Left hindlimb (tissue), 1 donor: ENCODE measurements around the gene FAM184A.
"Not testable (repeated sequence)": the region's sequence is repeated elsewhere in the genome, so short reads cannot be mapped to it uniquely, and the experiment has no call there.

Experiments
- DNase-seq: peaks from one replicate; pipeline ENCODE4 v3.0.0-alpha.2; 2018

The FAM184A gene

DNA sequence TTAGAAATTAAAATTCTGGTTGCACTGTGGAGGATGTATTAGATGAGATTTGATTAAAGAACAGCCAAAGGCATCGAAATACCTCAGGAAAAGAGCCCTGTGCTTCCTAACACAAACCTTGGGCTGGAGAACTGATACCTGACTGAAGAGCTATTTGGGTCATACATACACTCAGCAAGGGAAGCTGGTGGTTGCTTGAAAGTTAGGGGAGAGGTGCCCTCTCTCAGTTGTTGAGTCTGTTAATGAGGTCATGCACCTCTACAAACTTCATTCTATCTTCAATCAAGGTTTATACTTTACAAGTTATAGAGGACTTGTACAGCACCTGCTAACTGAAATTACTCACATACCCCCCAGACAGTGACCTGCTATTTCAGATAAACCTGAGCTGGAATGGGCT is 25.5 kb downstream of the FAM184A start:
- DNase-seq, result no peak

DNA sequence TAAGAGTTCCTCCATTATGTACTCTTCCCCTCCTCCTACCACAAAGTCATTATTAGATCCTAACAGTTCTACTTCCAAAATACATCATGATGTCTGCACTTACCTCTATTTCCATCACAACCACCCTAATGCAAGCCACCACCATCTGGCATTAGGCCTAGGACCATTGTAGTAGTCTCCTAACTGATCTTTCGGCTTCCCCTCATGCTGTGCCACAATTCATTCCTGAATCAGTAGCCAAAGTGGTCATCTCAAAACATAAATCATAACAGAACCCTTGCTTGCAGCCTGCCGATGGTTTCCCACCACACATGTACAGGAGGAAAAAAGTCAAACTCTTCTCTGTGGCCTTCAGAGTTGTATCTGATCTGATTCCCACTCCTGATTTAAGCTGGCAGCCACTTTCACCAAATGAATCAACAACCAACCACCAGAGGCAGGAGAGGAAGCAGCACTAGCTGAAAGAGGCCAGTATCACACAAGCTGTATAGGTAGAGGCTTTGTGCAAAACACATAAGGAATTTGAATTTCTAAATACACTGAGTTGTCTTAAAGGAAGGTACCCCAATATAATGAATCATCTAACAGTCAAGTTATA is 26.1 kb downstream of the FAM184A start:
- DNase-seq, result no peak

DNA sequence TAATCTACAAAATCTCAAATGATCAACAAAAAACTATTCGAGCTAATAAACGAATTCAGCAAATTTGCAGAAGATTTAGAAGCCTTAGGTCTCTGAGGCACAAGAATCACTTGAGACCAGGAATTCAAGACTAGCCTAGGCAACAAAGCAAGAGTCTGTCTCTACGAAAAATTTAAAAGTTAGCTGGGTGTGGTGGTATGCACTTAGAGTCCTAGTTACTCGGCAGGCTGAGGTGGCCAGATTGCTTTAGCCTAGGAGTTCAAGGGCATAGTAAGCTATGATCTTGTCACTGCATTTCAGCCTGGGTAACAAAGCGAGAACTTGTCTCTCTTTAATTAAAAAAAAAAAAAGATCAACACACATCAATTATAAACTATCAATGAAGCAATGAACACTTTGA is 34.2 kb downstream of the FAM184A start:
- DNase-seq, result no peak

DNA sequence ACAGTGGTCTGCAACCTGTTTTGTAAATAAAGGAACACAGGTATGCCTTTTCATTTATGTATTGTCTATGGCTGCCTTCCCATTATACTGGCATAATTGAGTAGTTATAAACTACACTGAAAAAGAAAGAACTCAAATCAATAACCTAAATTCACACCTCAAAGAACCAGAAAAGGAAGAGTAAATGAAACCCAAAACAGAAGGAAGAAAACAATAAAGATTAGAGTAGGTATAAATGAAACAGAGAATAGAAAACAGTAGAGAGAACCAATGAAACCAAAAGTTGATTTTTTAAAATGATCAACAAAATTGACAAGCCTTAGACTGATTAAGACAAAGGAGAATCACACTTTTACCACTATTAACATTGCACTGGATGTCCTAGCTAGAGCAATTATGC is 34.7 kb downstream of the FAM184A start:
- no peak for DNase-seq

DNA sequence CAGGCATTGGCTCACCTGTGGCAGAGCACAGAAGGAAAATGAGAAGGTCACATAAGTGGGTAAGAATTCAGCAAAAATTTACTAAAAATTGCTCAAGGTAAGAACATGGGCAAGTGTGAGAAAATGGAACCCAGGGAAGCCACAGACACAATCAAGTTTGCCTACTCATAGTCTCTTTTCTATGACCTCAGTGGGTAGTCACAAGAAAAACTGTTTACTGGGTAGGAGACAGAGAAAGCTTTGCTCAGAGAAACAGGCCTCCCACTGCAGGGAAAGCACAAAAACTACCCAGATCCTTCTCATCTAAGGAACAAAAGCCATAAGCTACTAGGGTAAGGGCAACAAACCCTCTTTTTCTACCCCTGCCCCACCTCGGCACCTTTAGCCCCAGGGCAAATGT is 35.2 kb downstream of the FAM184A start:
- DNase-seq, result no peak

DNA sequence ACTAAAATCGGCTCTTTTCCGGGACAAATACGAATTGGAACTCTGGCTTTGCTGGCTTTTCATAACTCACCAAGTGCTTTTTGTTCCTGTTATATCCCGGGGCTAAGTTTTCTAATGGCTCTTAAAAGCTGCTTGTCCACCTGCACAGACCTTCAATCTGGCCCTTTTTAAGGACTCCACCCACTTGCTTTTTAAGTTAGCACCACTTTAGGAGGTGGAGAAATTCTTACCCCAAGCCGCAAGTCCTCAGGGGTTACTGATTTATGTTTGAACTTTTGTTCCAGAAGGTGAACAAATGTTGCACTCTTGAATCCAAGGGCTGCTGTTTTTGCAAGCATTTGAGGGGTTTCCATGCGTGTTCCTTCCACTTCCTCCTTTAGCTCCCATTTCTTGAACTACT is 37.8 kb downstream of the FAM184A start:
- DNase-seq, result no peak

DNA sequence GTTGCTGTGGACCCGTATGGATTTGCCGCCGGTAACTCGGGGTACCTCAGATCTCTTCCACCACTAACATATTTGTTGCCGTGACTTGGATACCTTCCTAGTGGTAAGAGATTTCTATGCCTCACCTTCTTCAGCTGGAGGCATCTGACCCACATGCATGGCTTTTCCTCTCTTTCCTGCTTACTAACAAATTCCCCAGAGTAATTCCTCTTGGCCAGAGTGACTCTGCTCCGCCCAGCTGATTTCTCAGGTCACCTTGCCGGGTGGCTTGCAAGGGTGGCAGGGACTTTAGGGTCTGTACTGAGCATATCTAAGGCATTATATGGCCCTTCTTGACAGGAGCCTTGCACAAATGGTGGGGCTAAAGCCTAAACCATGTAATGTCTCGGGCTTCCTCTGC is 38.2 kb downstream of the FAM184A start:
- no peak for DNase-seq

DNA sequence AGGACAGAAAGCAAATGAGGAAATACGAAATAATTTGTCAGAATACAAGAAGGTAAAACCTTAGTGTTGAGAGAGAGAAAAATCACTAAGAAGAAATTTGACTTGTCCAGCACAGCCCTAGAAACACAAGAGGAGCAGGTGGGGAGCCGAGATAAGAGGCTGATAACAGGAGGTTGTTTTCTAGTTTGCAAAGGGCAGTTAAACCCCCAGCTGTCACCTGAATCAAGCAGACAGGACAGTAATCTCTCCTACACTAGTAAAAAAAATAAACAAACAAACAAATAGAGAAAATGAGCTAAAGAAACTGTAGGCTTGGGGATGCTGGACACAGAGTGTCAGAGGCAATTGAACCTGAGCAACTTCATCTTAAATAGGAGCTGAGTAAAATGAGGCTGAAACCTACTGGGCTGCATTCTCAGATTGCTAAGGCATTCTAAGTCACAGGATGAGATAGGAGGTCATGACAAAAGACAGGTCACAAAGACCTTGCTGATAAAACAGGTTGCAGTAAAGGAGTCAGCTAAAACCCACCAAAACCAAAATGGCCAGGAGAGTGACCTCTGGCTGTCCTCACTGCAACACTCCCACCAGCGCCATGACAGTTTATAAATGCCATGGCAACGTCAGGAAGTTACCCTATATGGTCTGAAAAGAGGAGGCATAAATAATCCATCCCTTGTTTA is 40.4 kb downstream of the FAM184A start:
- no peak for DNase-seq

DNA sequence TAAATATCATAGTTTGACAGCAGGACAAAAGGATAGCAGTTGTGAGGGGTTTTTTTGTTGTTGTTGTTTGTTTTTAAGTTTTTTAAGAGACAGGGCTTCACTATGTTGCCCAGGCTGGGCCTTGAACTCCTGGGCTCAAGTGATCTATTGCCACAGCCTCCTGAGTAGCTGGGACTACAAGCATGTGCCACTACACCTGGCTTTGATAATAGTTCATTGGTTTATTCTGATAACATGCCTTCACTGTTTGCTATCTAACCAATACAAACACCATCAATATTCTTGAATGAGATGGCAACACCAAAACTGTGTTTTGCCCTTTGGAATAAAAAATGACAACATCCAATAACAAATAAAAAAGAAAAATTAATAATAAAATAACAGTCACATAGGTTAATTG is 41.2 kb downstream of the FAM184A start:
- DNase-seq, result no peak

DNA sequence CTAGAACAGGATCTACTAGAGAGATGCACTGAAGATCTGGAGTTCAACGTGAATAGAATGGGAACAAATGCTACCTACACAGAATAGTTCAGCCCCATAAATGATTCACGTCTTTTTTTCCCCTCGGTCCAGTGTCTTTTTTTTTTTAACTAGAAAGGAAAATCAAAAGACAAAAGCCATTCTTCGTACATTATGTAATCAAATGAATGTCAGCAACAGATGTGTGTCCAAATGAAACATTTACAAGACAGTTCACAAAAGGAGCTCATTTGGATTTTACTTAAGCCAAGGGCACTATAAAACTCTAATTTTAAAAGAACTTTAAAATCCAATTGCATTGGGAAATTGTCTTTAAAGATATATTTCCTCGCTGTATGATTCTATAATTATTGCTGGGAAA is 42.4 kb downstream of the FAM184A start:
- DNase-seq, result no peak

DNA sequence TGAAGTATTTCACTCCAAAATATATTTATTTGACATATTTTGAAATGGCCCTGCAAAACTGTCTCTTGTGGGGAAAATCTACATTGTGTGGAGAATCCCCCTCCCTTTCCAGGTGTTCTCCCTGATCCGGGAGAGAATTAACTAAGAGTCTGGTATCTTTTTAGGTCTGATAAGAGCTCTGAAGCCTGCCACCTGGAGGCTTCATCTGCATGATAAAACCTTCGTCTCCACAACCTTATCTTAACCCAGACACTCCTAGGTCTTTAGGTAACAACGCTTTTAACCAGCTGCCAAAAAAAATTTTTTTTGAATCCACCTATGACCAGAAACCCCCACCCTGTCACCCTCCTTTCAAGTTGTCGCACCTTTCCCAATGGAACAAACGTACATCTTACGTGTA is 43.0 kb downstream of the FAM184A start:
- no peak for DNase-seq

DNA sequence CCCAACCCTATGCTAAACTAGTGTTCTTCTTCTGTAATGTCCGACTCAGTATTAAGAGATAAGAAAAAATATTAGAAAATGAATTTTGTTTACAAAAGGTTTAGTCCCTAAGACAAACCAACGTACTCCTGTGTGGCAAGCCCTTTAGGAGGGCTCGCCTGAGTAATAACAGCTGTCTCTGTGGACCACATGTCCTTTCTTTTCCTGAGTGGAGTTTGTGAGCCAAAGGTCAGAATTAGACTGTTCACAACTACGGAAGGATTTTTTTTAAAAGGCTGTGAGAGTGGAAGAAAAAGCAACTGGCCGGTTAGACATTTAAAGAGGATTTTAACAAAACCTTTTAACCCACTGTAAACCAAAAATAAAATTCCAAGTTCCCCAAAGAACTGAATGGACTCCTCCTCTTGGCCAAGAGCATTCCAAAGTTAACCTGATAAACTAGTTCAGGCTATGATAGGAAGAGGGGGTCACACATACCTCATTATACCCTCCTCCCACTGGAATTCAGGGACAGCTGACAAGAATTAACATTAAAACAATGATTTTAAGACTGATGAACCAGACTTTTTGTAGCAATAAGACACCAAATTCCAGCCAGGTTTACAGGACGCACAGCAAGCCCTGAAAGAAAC is 43.5 kb downstream of the FAM184A start:
- DNase-seq, result no peak

DNA sequence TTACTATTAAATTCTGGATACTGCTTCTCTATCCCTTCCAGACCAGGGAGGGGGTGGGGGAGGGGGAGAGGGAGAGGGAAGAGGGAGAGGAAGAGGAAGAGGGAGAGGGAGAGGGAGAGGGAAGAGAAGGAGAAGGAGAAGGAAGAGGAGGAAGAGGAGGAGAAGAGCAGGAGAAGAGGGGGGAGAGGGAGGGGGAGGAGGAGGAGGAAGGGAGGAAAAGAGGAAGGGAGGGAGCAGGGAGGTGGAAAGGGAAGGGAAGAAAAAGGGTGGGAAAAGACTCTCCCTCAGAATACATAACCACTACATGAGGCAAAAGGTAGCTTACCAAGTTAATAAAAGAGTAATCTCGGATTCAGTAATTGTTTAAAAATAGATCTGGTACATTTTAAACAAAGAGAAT is 46.0 kb downstream of the FAM184A start:
- no peak for DNase-seq

DNA sequence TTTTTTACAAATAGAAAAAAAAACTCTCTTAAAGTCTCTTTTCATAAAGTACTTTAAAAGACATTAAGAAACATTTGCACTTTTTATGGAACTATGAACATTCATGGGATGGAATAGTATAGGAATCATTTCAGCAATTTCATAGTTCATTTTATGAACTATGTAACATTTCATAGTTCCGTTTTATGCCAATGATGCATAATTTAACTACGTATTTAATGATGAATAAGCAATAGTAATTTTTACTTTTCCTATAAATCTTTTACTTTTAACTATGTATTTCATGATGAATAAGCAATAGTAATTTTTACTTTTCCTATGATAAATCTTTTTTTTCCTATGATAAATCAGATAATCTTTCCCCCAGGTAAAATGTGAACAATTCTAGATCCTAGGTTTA is 47.7 kb downstream of the FAM184A start:
- DNase-seq, result no peak

DNA sequence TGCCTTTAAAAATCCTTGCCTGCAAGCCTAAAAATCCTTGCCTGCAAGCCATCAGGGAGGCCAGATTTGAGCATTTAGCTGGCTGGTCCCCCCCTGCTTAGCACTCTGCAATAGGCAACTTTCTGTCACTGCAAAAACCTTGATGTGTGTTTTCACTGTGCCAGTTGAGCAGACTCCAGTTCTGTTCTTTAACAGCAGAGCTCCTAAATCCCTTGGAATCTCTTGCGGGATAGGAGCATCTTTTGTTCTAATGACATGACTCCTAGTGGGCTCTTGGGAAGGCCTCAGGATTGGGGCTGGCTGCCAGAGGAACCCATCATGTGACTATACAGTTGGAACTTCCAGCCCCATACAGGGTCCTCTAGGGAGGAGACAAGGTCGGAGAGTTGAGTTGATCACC is 50.4 kb downstream of the FAM184A start:
- no peak for DNase-seq

DNA sequence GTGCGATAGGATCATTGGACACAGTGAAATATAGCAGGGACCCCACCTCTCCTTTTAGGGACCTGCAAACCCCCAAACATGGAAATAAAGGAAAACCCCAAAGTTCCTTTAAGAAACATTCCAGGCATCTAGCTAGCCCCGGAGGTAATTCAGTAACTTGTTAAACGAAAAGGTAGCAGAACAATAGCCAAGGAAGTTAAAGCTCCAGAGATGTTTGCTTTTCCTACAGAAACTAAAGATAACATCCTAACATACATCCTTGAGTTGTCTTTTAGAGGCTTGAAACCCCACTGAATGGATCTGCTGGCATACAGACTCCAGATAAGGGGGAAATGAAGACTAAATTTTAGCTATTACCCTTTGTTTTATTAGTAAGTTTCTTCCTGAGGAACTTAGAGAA is 51.0 kb downstream of the FAM184A start:
- no peak for DNase-seq

DNA sequence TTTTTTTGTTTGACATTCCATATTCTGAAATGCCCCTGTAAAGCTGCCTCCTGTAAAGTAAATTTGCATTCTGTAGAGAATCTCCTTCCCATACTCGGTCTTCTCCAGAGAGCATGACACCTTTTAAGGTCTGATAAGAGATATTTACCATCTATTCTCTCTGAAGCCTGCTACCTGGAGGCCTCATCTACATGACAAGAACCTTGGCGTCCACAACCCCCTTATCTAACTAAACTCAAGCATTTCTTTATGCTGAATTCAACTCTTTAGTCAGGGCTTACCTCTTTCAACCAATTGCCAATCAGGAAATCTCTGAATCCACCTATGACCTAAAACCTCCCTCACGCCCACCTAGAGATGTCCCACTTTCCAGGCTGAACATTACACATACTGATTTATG is 51.6 kb downstream of the FAM184A start:
- no peak for DNase-seq

DNA sequence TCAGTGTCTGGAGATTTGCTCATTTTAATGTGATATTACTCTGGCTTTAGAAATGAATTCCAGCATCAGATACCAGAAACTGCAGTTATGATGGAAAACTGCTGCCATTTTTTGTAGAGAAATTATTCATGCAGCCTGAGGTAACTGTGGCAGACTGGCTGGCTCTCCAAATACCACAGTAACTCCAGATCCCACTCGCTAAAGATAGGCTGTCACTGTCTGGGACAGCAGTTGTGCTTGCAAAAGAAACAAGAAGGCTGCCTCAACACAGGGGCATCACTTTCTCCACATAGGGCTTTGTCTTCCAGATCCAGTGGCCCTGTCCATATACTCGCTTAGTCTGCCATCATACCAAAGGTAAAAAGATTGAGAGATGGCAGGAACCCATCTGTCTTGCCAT is 52.7 kb downstream of the FAM184A start:
- DNase-seq, result no peak

DNA sequence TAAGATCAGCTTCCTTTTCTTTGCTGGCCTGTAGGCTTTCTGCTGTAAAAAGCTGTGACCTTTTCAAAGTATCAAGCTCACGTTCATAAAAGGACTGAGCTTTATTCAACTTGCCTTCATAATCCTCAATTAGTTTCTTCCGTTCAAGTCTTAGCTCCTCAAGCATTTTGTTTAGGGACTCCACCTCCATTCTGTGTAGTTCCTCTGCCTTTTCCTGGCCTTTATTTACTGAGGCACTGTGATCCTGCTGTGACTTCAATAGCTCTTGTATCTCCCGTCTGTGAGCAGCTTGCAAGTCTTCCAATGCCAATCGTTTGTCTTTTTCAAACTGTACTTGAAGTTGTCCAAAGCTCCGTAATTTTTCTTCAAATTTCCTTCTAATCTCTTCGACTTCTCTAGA is 54.4 kb downstream of the FAM184A start:
- DNase-seq, result no peak

DNA sequence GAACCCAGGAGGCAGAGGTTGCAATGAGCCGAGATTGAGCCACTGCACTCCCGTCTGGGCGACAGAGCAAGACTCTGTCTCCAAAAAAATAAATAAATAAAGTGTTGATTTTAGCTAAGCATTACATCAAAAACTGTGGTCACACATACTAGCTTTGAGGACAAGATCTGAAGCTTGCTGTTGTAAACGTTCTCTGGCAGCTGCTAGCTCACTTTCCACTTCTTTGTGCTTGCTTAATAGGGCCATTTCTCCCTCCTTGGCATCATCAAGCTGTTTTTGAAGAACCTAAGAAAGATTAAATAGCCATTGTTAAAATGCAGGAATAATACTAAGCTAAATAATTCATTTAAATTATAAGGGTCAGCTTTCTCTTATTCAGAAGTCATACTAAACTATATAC is 55.7 kb downstream of the FAM184A start:
- no peak for DNase-seq

DNA sequence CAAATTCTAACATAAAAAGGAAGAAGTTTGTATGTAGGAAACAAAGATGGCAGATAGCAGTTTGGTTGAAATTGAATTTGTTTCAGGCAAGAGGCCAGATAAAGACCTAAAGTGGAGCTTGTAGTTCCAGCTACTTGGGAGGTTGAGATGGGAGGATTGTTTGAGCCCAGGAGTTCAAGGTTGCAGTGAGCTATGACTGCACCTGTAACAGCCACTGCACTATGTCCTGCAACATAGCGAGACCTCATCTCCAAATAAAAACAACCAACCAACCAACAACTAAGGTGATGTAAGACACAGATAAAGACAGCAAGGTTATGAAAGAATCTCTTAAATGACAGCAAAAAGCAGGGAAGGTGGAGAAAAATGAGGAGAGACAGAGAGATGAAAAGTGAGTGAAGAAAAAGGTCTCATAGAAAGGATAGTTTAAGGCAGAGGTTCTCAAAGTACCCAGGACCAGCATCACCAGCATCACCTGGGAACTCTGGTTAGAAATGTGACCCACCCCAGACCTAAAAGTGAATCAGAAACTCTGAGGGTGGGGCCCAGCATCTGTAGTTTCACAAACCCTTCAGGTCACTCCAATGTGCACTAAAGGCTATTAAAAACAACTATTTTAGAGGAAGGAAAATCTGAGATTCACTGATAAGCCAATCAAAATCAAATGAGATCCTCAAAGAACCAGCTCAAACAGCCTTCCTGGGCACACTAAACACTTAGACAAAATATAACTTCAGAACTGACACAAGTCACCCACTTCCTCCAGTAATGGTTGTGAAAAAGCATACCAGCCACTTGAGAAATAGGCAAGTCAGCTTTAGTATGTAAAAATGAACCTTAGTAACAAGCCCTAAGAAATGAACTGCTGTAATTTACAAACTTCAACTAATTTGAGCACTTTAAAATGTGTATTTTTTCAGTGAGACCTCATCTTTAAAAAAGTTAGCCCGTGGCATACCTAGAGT is 57.6 kb downstream of the FAM184A start:
- no peak for DNase-seq

DNA sequence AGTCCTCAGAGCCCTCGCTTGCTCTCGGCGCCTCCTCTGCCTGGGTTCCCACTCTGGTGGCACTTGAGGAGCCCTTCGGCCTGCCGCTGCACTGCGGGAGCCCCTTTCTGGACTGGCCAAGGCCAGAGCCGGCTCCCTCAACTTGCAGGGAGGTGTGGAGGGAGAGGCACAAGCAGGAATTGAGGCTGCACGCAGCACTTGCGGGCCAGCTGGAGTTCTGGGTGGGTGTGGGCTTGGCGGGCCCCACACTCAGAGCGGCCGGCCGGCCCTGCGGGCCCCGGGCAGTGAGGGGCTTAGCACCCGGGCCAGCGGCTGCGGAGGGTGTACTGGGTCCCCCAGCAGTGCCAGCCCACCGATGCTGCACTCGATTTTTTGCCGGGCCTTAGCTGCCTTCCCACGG is 63.3 kb downstream of the FAM184A start:
- not testable (repeated sequence) for DNase-seq

DNA sequence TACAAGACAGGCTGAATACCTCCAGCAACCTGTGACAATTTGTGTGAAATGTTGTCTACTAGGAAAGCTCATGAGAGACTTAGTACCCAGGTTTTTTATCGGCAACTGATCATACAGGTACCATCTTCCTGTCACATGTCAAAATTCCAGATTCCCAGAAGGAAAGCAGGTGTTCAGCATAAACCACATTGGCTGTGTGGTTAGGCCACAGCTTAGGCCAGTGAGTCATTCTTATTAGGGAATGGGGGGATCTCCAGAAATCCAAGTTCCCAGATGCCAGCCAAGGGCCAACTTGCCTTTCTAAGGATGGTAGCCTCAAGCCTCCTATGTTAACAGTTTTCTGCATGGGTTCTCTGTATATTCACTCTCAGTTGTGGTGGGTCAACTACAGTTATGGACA is 65.9 kb downstream of the FAM184A start:
- no peak for DNase-seq

DNA sequence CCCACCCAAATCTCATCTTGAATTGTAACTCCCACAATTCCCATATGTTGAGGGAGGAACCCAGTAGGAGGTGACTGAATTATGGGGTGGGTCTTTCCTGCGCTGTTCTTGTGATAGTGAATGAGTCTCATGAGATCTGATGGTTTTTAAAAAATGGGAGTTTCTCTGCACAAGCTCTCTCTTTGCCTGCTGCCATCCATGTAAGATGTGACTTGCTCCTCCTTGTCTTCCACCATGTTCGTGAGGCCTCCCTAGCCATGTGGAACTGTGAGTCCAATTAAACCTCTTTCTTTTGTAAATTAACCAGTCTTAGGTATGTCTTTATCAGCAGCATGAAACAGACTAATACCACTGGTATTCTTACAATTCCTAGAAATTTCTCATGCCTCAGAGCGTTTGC is 69.2 kb downstream of the FAM184A start:
- DNase-seq, result not testable (repeated sequence)
